Midbrain (tissue), 1 donor: ENCODE results near the gene PARD6A.

Experiments used
- DNase-seq: peaks from one replicate; lab custom pipeline; 2025; lab: John Stamatoyannopoulos, UW

PARD6A gene, protein sequence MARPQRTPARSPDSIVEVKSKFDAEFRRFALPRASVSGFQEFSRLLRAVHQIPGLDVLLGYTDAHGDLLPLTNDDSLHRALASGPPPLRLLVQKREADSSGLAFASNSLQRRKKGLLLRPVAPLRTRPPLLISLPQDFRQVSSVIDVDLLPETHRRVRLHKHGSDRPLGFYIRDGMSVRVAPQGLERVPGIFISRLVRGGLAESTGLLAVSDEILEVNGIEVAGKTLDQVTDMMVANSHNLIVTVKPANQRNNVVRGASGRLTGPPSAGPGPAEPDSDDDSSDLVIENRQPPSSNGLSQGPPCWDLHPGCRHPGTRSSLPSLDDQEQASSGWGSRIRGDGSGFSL

DNA sequence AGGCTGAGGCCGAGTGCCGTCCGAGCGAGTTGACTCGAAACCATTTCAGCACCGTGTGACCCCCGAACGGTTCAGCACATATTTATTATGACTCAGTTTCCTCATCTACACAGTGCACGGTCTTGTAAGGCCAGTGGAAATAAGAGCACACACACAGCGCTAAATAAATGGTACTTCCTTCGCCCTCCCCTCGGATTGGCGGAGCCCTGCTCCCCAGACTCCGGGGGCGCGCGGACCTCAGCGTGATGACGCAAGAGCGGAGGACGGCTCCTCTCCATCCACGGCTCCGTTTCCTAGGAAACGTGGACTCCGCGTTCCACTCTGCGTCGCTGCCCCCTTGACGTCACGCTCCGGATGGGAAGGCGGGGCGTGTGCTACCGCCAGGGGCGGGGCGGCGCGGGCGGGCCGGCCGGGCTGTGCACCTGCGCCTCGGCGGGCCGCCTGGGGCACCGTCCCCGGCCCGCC lies at the start of gene PARD6A:
PARD6A (plus strand) TSS at position 397 of the 465 bp plus-strand sequence. CDS start 79 bp downstream, outside the sequence.
- DNase-seq, result peak; percentile 96

DNA sequence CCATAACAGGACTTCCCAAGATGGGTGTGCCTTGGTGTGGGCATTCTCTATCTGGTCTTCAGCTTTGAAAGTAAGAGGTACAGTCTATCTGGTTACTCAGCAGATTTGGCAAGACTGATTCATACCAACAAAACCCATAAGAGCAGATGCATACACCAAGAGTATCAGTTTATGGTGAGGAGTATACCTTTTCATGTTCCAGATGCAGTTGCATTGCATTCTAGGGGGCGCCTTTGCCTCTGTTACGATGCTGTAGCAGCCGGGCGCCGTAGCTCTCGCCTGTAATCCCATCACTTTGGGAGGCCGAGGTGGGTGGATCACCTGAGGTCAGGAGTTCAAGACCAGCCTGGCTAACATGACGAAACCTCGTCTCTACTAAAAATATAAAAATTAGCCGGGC lies 47.0 kb upstream of the PARD6A start:
- DNase-seq, result no peak

DNA sequence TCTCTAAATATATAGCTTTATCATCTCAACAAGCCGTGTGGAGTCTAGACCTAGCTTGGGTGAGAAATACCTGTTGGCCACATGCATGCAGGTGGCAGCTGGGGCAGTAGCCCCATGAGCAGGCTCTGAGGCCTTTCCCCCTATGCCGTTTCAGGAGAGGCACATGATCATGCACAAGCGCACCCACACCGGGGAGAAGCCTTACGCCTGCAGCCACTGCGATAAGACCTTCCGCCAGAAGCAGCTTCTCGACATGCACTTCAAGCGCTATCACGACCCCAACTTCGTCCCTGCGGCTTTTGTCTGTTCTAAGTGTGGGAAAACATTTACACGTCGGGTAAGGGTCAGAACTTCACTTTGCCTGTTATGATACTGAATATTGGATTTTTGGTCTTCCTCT lies 32.5 kb upstream of the PARD6A start:
- DNase-seq, result no peak

DNA sequence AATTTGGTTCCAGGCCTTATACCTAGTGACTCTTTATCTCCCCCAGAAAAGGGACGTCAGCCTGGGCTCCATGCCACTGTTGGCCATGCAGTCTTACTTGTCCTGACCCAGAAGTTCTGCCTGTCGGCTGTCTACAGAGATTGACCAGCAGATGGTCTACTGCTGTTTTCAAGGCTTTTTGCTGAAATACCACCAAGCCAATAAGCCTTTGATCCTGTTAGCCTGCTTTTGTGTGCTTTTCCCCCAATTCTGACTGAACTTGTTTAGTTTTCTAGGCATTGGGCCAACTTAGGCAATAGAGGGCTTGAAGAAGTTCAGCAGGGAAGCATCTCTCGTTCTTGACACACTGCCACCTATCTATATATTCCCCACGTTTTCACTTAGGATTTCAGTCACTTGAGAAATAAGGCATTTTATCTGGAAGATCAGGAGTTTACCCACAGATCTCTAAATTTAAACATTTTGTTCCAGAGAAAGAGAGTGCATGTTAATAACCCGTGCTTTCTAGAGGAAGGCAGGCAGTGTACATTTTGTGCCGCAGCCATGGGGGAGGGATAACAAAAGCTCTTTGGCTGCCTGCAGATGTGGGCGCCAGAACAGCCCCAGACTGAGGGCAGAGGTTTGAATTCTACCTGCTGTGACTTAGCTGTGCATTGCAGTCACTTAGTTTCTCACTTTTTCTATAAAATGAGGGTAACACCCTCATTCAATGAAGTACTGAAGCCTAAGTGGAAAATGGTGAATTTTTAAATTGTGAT lies 28.2 kb upstream of the PARD6A start:
- peak; percentile 58 for DNase-seq

DNA sequence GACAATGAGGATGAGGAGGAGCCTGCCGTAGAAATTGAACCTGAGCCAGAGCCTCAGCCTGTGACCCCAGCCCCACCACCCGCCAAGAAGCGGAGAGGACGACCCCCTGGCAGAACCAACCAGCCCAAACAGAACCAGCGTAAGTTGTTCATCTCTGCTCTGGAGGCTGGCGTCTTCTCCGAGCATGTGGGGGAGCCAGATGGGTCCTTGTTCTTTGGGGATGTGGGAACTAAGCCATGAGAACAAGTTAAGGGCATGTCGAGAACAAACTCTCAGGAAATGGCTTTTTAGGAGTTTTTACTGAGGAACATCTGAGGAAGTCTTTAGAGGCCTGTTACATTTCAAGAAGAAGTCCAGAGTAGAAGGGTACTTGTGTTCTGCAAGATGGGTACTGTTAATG lies 24.0 kb upstream of the PARD6A start:
- no peak for DNase-seq

DNA sequence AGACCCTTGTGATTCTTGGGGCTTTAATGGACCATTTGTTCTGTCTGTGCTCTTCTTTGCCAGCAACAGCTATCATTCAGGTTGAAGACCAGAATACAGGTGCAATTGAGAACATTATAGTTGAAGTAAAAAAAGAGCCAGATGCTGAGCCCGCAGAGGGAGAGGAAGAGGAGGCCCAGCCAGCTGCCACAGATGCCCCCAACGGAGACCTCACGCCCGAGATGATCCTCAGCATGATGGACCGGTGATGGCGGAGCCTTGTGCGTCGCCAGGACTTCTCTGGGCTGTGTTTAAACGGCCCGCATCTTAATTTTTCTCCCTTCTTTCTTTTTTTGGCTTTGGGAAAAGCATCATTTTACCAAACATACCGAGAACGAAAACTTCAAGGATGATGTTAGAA lies 23.1 kb upstream of the PARD6A start:
- no peak for DNase-seq

DNA sequence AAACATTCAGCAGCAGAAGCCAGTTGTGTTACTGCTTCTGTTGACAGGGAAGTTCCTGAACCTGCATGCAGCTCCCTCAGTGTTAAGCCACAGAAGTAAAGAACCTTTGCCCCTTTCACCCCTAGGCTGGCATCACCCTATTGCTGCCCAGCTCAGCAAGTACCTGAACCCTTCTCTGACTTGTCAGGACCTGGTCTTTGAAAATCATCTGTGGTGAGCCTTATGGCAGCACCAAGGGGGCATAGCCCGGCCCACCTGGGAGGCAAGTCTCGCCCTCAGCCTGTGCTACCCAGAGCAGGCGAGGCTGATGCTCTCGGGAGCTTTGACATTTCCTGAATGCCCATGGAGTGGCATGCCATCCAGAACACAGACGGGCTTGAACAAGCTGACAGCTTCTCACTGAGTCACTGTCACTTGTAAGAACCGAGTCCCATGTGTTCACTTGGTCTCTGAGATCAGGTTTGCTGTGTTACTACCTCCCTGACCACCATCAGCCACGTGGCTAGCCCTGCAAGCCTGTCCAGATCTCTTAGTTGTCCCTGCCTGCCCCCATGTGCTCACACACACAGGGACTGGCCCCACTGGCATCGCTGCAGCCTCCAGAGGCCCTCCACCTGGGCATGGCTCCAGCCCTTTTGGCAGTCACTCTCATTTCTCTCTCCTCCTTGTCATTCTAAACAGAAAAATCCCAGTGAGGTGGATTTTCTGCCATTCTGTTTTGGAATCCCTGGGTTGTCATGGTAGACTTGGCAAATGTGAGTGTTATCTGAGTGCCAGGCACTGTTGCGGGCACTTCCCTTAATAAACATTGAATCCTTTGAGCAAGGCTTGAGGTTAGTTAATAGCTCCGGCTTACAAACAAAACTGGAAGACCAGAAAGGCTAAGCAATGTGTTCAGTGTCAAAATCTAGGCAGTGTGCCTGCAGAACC lies 18.7 kb upstream of the PARD6A start:
- peak; percentile 83 for DNase-seq

DNA sequence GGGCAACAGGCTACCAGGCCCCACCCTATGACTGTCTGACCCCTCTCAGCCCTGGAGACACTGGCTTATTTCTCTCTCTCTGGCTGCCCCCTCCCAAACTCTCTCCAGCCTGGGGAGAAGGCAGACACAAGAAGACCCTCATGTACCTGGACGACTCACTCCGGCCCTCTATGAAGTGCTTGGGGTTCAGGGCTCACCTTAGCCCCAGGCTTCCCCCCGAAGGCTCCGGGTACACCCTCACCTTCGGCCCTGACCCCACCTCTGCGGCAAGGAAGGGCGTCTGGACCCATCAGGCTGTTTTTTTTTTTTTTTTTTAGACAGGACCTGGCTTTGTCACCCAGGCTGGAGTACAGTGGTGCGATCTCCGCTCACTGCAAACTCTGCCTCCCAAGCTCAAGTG lies 16.7 kb upstream of the PARD6A start:
- DNase-seq, result no peak

DNA sequence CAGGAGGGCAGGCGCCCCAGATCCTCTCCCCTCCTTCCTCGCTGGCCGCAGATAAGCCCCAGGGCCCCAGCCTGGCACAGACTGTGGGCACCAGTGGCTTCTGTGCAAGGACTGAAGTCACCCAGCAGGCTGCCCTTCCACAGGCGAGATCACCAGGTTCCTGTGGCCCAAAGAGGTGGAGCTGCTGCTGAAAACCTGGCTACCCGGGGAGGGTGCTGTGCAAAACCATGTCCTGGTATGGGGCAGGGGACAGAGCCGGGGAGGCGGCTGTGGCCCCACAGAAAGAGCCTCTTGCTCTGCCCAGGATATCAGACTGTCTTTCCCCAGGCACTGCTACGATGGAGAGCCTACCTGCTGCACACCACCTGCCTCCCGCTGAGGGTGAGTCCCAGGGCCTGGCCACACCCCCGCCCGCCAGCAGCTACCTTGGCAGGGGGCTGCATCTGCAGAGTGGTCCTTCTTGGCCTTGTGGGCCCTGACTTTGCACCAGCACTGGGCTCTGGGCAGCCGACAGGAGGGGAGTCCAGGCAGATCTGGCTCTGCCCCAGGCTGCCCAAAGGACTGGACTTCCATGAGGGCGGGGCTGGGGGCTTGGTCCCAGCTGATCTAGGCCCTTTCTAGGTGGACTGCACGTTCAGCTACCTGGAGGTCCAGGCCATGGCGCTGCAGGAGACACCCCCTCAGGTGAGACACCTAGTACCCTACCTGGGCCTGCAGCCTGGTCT lies 15.2 kb upstream of the PARD6A start:
- DNase-seq, result no peak

DNA sequence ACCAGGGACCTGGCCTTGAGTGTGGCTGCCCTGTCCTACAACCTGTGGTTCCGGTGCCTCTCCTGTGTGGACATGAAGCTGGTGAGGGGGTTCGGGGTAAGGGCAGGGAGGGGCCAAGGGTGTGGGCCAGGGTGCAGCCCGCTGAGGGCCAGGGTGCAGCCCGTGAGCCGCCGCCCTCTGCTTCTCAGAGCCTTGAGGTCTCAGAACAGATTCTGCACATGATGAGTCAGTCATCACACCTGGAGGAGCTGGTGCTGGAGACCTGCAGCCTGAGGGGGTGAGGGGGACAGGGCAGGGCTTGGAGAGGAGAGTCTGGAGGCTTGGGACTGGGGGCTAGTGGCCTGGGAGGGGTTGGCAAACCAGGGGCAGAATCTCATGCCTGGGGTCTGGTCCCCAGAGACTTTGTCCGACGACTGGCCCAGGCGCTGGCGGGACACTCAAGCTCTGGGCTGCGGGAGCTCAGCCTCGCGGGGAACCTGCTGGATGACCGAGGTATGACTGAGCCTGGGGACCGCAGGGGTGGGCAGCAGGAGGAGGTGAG lies 13.6 kb upstream of the PARD6A start:
- DNase-seq, result no peak

DNA sequence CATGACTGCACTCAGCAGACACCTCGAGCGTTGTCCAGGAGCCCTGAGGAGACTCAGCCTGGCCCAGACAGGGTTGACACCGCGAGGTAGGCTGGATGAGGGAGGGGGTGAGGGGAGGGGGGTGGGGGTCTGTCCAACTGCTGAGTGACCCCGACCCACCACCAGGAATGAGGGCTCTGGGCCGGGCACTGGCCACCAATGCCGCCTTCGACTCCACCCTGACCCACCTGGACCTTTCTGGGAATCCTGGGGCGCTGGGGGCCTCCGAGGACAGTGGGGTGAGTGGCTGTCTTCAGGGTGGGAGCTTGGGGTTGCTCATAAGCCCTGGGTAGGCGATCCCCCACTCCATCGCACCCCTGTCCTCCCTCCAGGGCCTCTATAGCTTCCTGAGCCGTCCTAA lies 13.1 kb upstream of the PARD6A start:
- DNase-seq, result no peak

DNA sequence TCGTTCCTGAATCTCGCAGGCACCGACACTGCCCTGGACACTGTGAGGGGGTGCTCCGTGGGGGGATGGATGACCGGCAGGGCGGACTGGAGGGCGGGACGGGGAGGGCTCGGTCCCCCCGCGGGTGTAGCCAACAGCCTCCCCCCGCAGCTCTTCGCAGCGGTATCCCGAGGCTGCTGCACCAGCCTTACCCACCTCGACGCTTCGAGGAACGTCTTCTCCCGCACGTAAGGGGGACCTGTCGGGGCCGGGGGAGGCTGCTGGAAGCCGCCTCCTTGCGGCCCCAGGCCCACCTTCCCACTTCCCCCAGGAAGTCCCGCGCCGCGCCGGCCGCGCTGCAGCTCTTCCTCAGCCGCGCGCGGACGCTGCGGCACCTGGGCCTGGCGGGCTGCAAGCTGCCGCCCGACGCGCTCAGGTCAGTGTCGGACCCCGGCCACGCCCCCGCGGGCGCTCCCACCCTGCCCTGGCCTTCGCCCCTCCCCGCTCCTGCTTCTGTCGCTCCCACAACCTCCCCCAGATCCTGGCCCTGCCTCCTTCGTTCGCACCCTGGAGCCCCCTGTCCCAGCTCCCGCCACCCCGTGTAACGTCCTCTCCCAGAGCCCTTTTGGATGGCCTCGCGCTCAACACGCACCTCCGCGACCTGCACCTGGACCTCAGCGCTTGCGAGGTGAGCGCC lies 12.5 kb upstream of the PARD6A start:
- DNase-seq, result no peak

DNA sequence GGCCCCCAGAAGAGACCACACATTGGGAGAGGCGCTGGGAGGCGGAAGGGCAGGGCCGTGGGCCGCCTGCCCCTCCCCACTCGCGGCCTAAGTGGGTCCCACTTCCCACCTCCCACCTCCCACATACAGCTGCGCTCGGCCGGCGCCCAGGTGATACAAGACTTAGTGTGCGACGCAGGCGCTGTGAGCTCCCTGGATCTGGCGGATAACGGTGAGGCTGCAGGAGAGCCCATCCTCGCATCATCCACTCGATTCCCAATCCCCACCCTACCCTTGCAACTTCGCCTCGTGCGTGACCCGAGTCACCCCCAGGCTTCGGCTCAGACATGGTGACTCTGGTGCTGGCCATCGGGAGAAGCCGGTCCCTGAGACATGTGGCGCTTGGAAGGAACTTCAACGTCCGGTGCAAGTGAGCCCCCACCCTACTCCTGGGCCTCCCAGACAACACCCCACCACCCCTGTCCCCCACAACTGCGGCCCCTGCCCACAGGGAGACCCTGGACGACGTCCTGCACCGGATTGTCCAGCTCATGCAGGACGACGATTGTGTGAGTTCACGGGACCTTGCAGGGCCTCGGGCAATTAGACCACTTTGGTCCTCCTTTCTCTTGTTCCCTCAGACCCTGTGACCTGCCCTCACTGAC lies 11.9 kb upstream of the PARD6A start:
- no peak for DNase-seq

DNA sequence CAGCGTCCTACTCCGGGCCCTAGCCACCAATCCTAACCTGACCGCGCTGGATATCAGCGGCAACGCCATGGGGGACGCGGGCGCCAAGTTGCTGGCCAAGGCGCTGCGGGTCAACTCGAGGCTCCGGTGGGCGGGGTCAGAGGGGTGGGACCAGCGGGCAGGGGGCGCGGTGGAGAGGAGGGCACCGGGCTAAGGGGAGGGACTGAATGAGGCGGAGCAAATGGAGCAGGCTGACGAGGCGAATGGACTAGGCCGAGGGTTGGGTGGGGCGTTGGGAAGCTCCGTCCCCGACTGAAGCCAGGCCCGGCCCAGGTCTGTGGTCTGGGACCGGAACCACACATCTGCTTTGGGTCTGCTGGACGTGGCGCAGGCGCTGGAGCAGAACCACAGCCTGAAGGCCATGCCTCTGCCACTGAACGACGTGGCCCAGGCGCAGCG lies 11.2 kb upstream of the PARD6A start:
- no peak for DNase-seq

DNA sequence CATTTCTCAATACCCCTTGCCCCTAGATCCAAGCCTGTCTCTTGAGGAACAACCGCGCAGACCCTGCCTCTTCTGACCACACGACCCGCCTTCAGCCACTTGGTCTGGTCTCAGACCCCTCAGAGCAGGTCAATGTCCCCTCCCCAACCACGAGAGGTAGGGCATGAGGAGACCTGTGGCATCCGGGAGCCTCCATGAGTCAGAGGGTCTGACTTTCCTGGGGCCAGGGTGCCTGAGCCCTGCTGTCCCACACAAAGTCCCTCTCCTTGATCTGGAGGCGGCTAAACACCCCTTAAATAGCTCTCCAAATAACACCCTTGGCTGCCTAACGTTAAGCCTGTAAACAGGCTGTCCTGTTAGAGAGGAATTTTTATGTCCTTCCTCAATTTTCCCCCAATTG lies 10.7 kb upstream of the PARD6A start:
- no peak for DNase-seq

DNA sequence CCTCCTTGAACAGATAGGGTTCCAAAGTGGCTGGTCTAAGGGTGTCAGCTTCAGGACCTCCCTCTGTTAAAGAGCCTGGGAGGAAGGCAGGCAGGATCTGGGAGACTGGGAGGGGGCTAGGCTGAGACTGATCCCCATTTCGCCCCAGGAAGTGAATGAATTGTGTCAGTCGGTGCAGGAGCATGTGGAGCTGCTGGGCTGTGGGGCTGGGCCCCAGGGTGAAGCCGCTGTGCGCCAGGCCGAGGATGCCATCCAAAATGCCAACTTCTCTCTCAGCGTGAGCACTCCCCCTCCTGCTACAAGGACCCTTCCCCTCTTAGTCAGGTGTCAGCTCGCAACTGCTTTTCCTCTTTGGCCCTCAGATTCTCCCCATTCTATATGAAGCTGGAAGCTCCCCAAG lies 9.7 kb upstream of the PARD6A start:
- DNase-seq, result no peak

DNA sequence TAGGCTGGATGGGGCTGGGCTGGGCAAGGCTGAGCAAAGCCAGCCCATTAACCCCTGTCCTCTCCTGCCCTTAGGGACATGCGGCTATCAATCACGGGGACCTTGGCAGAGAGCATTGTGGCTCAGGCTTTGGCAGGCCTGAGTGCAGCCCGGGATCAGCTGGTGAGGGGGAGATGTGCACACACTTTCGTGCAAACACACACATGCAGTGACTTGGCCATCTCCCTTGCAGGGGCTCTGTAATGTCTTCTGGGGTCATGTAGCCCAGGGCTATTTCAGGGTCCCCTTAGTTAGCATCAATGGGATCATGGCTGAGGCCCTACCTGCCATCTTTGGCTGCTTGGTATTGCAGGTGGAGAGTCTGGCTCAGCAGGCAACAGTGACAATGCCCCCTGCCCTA lies 8.9 kb upstream of the PARD6A start:
- no peak for DNase-seq

DNA sequence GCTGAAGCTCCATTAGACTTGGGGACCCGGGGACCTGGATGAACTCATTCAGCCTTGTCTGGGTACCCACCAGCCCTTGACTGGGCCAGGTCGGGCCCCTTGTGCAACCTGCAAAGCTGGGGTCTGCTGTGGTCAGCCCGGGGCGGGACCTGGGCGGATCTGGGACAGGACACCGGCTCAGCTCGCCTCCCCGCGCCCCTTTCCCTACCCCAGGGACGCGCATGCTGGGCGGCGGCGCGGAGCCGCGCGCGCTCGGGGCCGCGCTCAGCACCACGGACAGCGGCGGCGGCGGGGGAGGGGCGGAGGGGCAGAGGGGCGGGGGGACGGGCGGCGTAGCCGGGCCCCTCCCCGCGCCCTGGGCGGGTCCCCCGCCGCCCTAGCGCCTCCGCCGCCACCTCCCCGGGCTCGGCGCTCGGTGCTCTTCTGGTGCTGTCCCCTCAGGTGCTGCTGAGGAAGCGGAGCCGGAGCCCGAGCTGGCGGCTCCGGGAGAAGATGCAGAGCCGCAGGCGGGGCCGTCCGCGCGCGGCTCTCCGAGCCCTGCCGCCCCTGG lies 8.1 kb upstream of the PARD6A start:
- peak; percentile 24 for DNase-seq

DNA sequence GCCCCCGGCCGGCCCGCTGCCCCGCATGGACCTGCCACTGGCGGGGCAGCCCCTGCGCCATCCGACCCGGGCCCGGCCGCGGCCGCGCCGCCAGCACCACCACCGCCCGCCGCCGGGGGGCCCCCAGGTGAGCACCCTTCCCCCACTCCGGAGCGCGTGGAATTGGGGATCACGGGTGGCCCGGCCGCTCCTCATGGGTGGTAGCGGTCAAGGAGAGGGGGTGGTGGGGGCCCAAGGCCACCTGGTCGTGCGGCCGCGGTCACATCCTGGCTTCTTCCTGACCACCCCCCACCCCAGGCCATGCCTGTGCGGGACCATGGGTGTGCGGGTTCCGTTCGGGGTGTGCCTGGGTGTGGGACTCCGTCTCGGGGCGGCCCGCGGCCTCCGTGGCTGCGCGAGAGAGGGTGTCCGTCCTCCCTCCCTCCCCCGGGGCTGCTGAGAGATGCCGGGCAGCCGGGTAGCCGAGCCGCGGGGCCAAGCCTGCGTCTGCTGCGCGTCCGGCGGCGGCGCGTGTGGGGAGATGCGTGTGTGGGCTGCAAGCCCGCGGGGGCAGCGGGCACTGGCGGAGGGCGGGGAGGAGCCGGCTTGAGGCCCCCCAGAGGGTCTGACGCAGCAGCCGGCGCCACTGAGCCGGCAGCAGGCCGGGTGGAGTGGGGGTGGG lies 7.5 kb upstream of the PARD6A start:
- DNase-seq, result no peak
